Neural cell (in vitro differentiated cells): ENCODE measurements around the gene MAPK11. TPM values are rescaled to one million over a fixed set of nuclear protein-coding genes. Genes with fewer than 3 reads are reported as not detected.

Source experiments
- H2AFZ ChIP-seq: fragments of 200-600, 300-800 bp; sonication (generic), shearing (Covaris generic); 2 replicates; pipeline ENCODE4 v1.6.0; 2014; ENCODE audit warnings: low read depth, mild to moderate bottlenecking, antibody characterized with exemption, low read length, moderate library complexity
- H3F3A ChIP-seq: fragments of 200-600 bp; shearing (Covaris generic); 2 replicates; pipeline ENCODE4 v1.6.1; 2016; ENCODE audit warnings: mild to moderate bottlenecking, moderate library complexity, mixed read lengths, antibody characterized with exemption, low read length; ENCODE audit not compliant: insufficient read depth, poor library complexity, severe bottlenecking
- H3K27ac ChIP-seq: fragments of 200-600, 300-800 bp; sonication (generic), shearing (Covaris generic); 2 replicates; pipeline ENCODE4 v1.5.1; 2014; ENCODE audit warnings: mild to moderate bottlenecking, low read length, moderate library complexity
- H3K27me3 ChIP-seq: fragments of 300-800, 200-600 bp; sonication (generic), shearing (Covaris generic); 2 replicates; pipeline ENCODE4 v1.6.0; 2014; ENCODE audit warnings: mild to moderate bottlenecking, low read depth, low read length, moderate library complexity; ENCODE audit not compliant: insufficient read depth
- H3K36me3 ChIP-seq: fragments of 300-800, 200-600 bp; sonication (generic), shearing (Covaris generic); 2 replicates; pipeline ENCODE4 v1.5.1; 2014; ENCODE audit warnings: mild to moderate bottlenecking, antibody characterized with exemption, low read length, moderate library complexity; ENCODE audit not compliant: insufficient read depth
- H3K4me2 ChIP-seq: fragments of 300-800, 200-600 bp; sonication (generic), shearing (Covaris generic); 2 replicates; pipeline ENCODE4 v1.6.0; 2014; ENCODE audit warnings: mild to moderate bottlenecking, low read length
- H3K4me3 ChIP-seq: fragments of 300-800, 200-600 bp; sonication (generic), shearing (Covaris generic); 2 replicates; pipeline ENCODE4 v1.5.1; 2014; ENCODE audit warnings: mild to moderate bottlenecking, low read length, moderate library complexity
- H3K79me2 ChIP-seq: fragments of 200-600 bp; shearing (Covaris generic); replicated peaks from 2 replicates; pipeline ENCODE4 v1.6.0; 2014; ENCODE audit warnings: mild to moderate bottlenecking, low read length, moderate library complexity; ENCODE audit not compliant: insufficient read depth
- H3K9ac ChIP-seq: fragments of 300-800, 200-600 bp; sonication (generic), shearing (Covaris generic); 2 replicates; pipeline ENCODE4 v1.6.1; 2016; ENCODE audit warnings: mild to moderate bottlenecking, low read length, mixed read lengths
- H3K9me2 ChIP-seq: fragments of 200-600 bp; shearing (Covaris generic); 2 replicates; pipeline ENCODE4 v1.6.1; 2016; ENCODE audit warnings: mild to moderate bottlenecking, low read length, mixed read lengths; ENCODE audit not compliant: insufficient read depth
- H3K9me3 ChIP-seq: fragments of 200-600, 300-800 bp; sonication (generic), shearing (Covaris generic); 2 replicates; pipeline ENCODE4 v1.6.1; 2016; ENCODE audit warnings: mild to moderate bottlenecking, mixed run types, low read length, moderate library complexity, mixed read lengths
- H4K20me1 ChIP-seq: fragments of 200-600 bp; shearing (Covaris generic); 2 replicates; pipeline ENCODE4 v1.6.1; 2016; ENCODE audit warnings: mild to moderate bottlenecking, mixed run types; ENCODE audit not compliant: insufficient read depth
- EP300 ChIP-seq: fragments of 450-650 bp; conservative IDR thresholded peaks from 2 replicates; pipeline ENCODE4 v1.6.1; 2014; ENCODE audit warnings: antibody characterized with exemption, mild to moderate bottlenecking, moderate library complexity; ENCODE audit not compliant: poor library complexity, severe bottlenecking
- EZH2 ChIP-seq: fragments of 200-600, 300-800 bp; shearing (Covaris generic), sonication (generic); IDR thresholded peaks from 2 replicates; pipeline ENCODE4 v1.6.1; 2014; ENCODE audit warnings: antibody characterized with exemption, low read length, borderline replicate concordance, mild to moderate bottlenecking; ENCODE audit not compliant: insufficient read depth, poor library complexity, severe bottlenecking
- MXI1 ChIP-seq: fragments of 450-650 bp; conservative IDR thresholded peaks from 2 replicates; pipeline ENCODE4 v1.6.1; 2014; ENCODE audit warnings: antibody characterized with exemption, mild to moderate bottlenecking; ENCODE audit not compliant: poor library complexity, severe bottlenecking
- POLR2AphosphoS5 ChIP-seq: IDR thresholded peaks from 2 replicates; pipeline ENCODE4 v1.6.1; 2012
- RAD21 ChIP-seq: fragments of 450-650 bp; conservative IDR thresholded peaks from 2 replicates; pipeline ENCODE4 v1.6.1; 2014; ENCODE audit warnings: antibody characterized with exemption, mild to moderate bottlenecking, moderate library complexity
- SMC3 ChIP-seq: fragments of 450-650 bp; conservative IDR thresholded peaks from 2 replicates; pipeline ENCODE4 v1.6.1; 2014; ENCODE audit warnings: antibody characterized with exemption, mild to moderate bottlenecking, moderate library complexity; ENCODE audit not compliant: poor library complexity
- TAF1 ChIP-seq: IDR thresholded peaks from 2 replicates; pipeline ENCODE4 v1.6.1; 2012; ENCODE audit warnings: low read depth
- polyA plus RNA-seq: library from polyadenylated mRNA; depleted of rRNA; stranded (reverse); fragments of >200 nt; gene quantifications from 2 replicates; pipeline ENCODE4 v1.2.3, GENCODE V29; 2014
- TF ChIP-seq, protein P1 (sequence below): IDR thresholded peaks from 2 replicates; pipeline ENCODE4 v1.6.1; 2012; ENCODE audit warnings: borderline replicate concordance
- TF ChIP-seq, protein P2 (sequence below): fragments of 450-650 bp; IDR thresholded peaks from 2 replicates; pipeline ENCODE4 v1.5.1; 2014; ENCODE audit warnings: antibody characterized with exemption, mild to moderate bottlenecking, moderate library complexity; ENCODE audit not compliant: poor library complexity, severe bottlenecking

Gene MAPK11
- polyA plus RNA-seq, 1 donor from 2014 or later, result 36.3 TPM

DNA sequence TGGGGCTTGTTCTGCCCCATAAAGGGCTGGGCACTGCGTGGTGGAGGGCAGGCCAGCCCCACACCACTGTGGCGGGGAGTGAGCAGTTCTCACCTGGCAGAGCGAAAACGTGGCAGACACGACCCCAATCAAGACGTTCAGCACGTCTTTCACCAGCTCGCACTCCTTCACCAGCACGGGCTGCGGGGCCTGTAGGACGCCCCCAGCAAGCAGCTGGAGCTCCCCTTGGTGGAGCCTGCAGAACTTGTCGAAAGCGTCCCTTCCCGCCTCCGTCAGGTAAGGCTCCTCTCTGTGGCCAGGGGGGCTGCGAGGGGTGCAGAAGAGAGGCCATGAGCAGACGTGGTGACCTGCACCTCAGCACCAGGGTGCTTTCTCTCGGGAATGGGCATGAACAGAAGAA is 37.0 kb downstream of the MAPK11 start:
- H3K27ac ChIP-seq, result no peak overlapping the region
- no peaks in the 10 kb centered on the region for H3F3A ChIP-seq
- no peaks in the 10 kb centered on the region for H4K20me1 ChIP-seq
- no peak for TF ChIP-seq MXI1
- TF ChIP-seq, protein P1, sequence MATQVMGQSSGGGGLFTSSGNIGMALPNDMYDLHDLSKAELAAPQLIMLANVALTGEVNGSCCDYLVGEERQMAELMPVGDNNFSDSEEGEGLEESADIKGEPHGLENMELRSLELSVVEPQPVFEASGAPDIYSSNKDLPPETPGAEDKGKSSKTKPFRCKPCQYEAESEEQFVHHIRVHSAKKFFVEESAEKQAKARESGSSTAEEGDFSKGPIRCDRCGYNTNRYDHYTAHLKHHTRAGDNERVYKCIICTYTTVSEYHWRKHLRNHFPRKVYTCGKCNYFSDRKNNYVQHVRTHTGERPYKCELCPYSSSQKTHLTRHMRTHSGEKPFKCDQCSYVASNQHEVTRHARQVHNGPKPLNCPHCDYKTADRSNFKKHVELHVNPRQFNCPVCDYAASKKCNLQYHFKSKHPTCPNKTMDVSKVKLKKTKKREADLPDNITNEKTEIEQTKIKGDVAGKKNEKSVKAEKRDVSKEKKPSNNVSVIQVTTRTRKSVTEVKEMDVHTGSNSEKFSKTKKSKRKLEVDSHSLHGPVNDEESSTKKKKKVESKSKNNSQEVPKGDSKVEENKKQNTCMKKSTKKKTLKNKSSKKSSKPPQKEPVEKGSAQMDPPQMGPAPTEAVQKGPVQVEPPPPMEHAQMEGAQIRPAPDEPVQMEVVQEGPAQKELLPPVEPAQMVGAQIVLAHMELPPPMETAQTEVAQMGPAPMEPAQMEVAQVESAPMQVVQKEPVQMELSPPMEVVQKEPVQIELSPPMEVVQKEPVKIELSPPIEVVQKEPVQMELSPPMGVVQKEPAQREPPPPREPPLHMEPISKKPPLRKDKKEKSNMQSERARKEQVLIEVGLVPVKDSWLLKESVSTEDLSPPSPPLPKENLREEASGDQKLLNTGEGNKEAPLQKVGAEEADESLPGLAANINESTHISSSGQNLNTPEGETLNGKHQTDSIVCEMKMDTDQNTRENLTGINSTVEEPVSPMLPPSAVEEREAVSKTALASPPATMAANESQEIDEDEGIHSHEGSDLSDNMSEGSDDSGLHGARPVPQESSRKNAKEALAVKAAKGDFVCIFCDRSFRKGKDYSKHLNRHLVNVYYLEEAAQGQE, result no peak
- TF ChIP-seq SMC3, result no peak
- no peak for TF ChIP-seq EZH2
- no peak for TF ChIP-seq RAD21
- no peak for TF ChIP-seq EP300
- TF ChIP-seq POLR2AphosphoS5, result no peak
- TF ChIP-seq, protein P2, sequence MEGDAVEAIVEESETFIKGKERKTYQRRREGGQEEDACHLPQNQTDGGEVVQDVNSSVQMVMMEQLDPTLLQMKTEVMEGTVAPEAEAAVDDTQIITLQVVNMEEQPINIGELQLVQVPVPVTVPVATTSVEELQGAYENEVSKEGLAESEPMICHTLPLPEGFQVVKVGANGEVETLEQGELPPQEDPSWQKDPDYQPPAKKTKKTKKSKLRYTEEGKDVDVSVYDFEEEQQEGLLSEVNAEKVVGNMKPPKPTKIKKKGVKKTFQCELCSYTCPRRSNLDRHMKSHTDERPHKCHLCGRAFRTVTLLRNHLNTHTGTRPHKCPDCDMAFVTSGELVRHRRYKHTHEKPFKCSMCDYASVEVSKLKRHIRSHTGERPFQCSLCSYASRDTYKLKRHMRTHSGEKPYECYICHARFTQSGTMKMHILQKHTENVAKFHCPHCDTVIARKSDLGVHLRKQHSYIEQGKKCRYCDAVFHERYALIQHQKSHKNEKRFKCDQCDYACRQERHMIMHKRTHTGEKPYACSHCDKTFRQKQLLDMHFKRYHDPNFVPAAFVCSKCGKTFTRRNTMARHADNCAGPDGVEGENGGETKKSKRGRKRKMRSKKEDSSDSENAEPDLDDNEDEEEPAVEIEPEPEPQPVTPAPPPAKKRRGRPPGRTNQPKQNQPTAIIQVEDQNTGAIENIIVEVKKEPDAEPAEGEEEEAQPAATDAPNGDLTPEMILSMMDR, result no peak
- TF ChIP-seq TAF1, result no peak
- H3K9me2 ChIP-seq, result no peaks in the 10 kb centered on the region
- no peak overlapping the region for H2AFZ ChIP-seq
- H3K36me3 ChIP-seq, result no peaks in the 10 kb centered on the region
- H3K9ac ChIP-seq, result no peak overlapping the region
- H3K4me2 ChIP-seq, result no peak overlapping the region
- H3K9me3 ChIP-seq, result no peaks in the 10 kb centered on the region
- H3K4me3 ChIP-seq, result no peak overlapping the region
- no peaks in the 10 kb centered on the region for H3K27me3 ChIP-seq
- peaks cover 6% of the 10 kb centered on the region for H3K79me2 ChIP-seq

DNA sequence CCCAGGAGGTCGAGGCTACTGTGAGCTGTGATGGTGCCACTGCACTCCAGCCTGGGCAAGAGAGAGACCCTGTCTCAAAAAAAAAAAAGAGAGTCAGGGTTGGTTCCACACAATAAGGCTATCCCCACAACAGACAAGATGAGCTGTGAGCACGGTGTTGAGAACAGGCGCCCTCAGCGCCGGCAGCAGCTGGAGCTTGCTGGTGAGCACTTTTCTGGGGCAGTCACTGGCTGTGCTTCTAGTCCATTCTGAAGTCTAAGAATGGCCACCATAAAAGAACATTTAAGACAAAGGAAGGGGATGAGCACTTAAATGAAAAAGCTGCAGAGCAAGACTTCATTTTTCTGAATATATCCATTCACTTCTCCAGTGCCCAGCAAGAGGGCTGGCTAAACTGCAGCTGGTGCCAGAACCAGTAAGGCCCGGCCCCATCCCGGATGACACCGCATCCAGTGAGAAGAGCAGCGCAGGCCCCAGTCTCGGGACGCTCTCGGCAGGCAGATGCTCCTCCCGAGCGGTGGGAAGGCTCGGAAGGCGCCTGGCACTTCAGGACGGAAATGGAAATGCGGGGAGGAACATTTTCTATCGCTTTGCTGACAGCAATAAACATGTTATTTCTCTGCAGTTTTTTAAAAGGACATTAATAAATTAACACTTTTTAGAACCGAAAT is 37.6 kb downstream of the MAPK11 start:
- H3K9me2 ChIP-seq, result no peaks in the 10 kb centered on the region
- H3K27me3 ChIP-seq, result no peaks in the 10 kb centered on the region
- H3K36me3 ChIP-seq, result no peaks in the 10 kb centered on the region
- TF ChIP-seq RAD21, result no peak
- no peak for TF ChIP-seq POLR2AphosphoS5
- TF ChIP-seq EZH2, result no peak
- H3K4me2 ChIP-seq, result no peak overlapping the region
- no peaks in the 10 kb centered on the region for H4K20me1 ChIP-seq
- no peak overlapping the region for H3K27ac ChIP-seq
- H2AFZ ChIP-seq, result no peak overlapping the region
- H3K9me3 ChIP-seq, result no peaks in the 10 kb centered on the region
- H3K9ac ChIP-seq, result no peak overlapping the region
- H3K4me3 ChIP-seq, result no peak overlapping the region
- H3F3A ChIP-seq, result no peaks in the 10 kb centered on the region
- peaks cover 6% of the 10 kb centered on the region for H3K79me2 ChIP-seq
